Mucosa of descending colon (tissue), 3 donors: ENCODE results near the gene TRIP12. TPM values are rescaled to one million over a fixed set of nuclear protein-coding genes. Genes with fewer than 3 reads are reported as not detected.
A peak's percentile ranks its signal among the peaks of the same experiment; 100 is the strongest.

Experiments
- ATAC-seq: fragments of 200-7000 bp; cut with Tn5 transposase; one replicate; pipeline ENCODE4 v1.9.1; 2020; ENCODE audit warnings: mild to moderate bottlenecking, moderate library complexity
- DNase-seq, 3 donors: peaks; one replicate each; pipeline ENCODE4 v3.0.0-alpha.2; 2020
- H3K36me3 ChIP-seq: fragments of 200-600 bp; one replicate; pipeline ENCODE4 v1.8.0; 2021; ENCODE audit warnings: low read depth, mild to moderate bottlenecking
- H3K4me1 ChIP-seq: fragments of 200-600 bp; one replicate; pipeline ENCODE4 v1.8.0; 2021; ENCODE audit warnings: low read depth, mild to moderate bottlenecking
- H3K4me3 ChIP-seq: fragments of 200-600 bp; one replicate; pipeline ENCODE4 v1.8.0; 2021; ENCODE audit warnings: mild to moderate bottlenecking
- H3K9me3 ChIP-seq: fragments of 200-600 bp; one replicate; pipeline ENCODE4 v1.8.0; 2021; ENCODE audit warnings: mild to moderate bottlenecking
- intact Hi-C, 2 donors: fragments of 100-400 bp; cut with DNase I in 1 of 2; cut with micrococcal nuclease in 1 of 2; formaldehyde crosslinking; loops; one replicate each; pipeline versions ENCODE4 v1.11.0 to v1.11.1; 2022; cut with DNase I, micrococcal nuclease
- total RNA-seq, 3 donors: library from RNA; stranded (reverse); fragmentation: NEBNext Ultra II Directional in 2 of 3; extraction: Animal tissue kit (Norgen Biotek cat#: 25700) in 2 of 3; gene quantifications; one replicate each; pipeline versions ENCODE4 v1.2.1 to v1.2.4, GENCODE V29; 2021 to 2023
- TF ChIP-seq, protein P1 (sequence below): fragments of 200-600 bp; IDR thresholded peaks from one replicate; pipeline ENCODE4 v1.8.0; 2022; ENCODE audit warnings: antibody characterized with exemption, mild to moderate bottlenecking
- donor health status: DM: no; HTN: no; CAD: no; lungs with moderate emphysema.
- donor health status: DM: no; HTN: no; CAD: no.
- donor health status: DM: no; HTN: yes; CAD: no.

The TRIP12 gene
- total RNA-seq, 3 donors from 2014 or later: 196 to 240 (median 202) TPM

- ATAC-seq: no peak
- Histone ChIP-seq H3K4me3 (no peak overlapping the region), H3K9me3 (no peaks in the 10 kb centered on the region), H3K4me1 (no peaks in the 10 kb centered on the region), H3K36me3 (no peaks in the 10 kb centered on the region)
- intact Hi-C loops: no loop called here
- no peak for DNase-seq
- TF ChIP-seq, protein P1, sequence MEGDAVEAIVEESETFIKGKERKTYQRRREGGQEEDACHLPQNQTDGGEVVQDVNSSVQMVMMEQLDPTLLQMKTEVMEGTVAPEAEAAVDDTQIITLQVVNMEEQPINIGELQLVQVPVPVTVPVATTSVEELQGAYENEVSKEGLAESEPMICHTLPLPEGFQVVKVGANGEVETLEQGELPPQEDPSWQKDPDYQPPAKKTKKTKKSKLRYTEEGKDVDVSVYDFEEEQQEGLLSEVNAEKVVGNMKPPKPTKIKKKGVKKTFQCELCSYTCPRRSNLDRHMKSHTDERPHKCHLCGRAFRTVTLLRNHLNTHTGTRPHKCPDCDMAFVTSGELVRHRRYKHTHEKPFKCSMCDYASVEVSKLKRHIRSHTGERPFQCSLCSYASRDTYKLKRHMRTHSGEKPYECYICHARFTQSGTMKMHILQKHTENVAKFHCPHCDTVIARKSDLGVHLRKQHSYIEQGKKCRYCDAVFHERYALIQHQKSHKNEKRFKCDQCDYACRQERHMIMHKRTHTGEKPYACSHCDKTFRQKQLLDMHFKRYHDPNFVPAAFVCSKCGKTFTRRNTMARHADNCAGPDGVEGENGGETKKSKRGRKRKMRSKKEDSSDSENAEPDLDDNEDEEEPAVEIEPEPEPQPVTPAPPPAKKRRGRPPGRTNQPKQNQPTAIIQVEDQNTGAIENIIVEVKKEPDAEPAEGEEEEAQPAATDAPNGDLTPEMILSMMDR: no peak
These were observed 137.0 kb downstream of the TRIP12 start for GRCh38 chr2:229784791-229785190.

DNA sequence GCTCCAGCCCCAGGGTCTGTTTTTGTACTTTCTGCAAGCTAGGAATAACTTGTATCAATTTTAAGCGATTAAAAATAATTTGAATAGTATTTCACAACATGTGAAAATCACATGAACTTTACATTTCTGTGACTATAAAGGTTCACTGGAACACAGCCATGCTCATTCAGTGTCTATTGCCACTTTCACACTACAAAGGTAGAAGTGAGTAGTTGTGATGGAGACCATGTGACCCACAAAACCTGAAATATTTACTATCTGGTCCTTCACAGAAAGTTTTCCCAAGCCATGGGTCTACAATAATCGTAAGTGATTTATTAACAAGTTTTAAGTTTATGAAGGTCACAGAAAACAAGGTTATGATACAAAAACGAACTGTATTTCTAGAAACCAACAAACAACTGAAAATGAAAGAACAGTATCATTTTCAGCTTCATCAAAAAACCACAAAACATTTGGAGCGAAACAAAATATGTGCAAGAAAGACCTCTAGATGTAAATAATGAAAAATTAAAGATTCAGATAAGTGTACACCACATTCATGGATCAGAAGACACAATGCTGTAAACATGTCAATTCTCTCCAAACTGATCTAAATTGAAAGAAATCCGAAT lies 138.6 kb downstream of the TRIP12 start:
- Histone ChIP-seq H3K4me1 (no peaks in the 10 kb centered on the region), H3K4me3 (no peak overlapping the region), H3K9me3 (no peaks in the 10 kb centered on the region), H3K36me3 (no peaks in the 10 kb centered on the region)
- no peak for ATAC-seq
- TF ChIP-seq, protein P1: no peak
- intact Hi-C loops: no loop called here
- DNase-seq: no peak

DNA sequence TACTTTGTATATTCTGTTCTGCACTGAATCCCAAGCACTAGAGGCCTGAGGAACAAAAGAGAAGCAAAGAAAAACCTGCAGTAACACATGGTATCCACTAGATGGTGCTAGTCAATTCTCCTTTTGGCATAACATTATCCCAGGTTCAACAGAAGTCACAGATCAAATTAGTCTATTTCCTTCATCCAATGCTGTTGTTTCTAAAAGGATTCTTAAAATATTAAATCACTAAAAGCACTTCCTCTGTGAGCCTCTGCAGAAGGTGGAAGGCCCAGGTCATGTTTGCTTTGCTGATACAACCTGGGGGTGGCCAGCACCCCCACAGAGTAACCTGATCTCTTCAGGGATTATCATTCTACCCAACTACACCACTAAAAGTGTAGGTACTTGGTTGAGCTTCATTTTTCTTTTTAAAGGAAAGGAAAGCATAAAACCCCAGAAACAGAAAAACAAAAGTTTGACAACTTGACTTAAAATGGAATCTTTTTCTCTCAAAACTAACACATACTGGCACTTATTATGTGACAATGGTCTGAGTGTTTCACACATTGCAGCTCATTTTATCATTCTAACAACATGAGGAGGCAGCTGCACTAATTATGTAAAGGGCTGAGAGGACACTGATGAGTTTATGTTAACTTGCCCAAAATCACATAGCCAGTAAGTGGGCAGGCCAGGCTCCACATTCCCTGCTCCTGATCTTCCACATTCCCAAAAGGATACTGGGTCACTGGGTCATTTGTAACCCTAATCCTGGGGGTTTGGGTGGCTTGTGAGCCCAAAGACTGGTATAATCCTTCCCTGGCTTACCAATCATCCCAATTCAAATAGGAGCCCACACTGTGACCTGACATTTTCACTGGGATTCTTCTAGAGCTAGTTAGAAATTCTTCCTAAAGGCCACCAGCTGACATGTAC lies 140.7 kb downstream of the TRIP12 start:
- TF ChIP-seq, protein P1: peak; percentile 82
- no peak for DNase-seq
- peaks cover 5% of the 10 kb centered on the region for H3K36me3 ChIP-seq

GRCh38 chr2:229779650-229780049 lies 142.2 kb downstream of the TRIP12 start:
- no peak for DNase-seq
- H3K9me3 ChIP-seq: no peaks in the 10 kb centered on the region
- TF ChIP-seq, protein P1: no peak
- intact Hi-C loops: no loop called here
- ATAC-seq: no peak
- no peaks in the 10 kb centered on the region for H3K4me1 ChIP-seq
- no peak overlapping the region for H3K4me3 ChIP-seq
- H3K36me3 ChIP-seq: peaks cover 5% of the 10 kb centered on the region

More for the DNA sequence above, 140.7 kb downstream of the TRIP12 start:
- ATAC-seq: peak; percentile 87
- Histone ChIP-seq H3K4me3 (no peak overlapping the region), H3K9me3 (no peaks in the 10 kb centered on the region), H3K4me1 (no peaks in the 10 kb centered on the region)
- intact Hi-C loops: no loop called here

- intact Hi-C loops: no loop called here
- DNase-seq (no peak), ATAC-seq (no peak)
- Histone ChIP-seq H3K36me3 (peaks cover 5% of the 10 kb centered on the region), H3K9me3 (no peaks in the 10 kb centered on the region), H3K4me3 (no peak overlapping the region), H3K4me1 (no peaks in the 10 kb centered on the region)
- TF ChIP-seq, protein P1: no peak
These were observed 144.1 kb downstream of the TRIP12 start for GRCh38 chr2:229777716-229778115.
